ENCODE data around the gene CFAP46. TPM values are rescaled to one million over a fixed set of nuclear protein-coding genes. Genes with fewer than 3 reads are reported as not detected.

CFAP46 gene
- total RNA-seq, 2 experiments from 2014 or later: 0.34 TPM; not detected in 1

DNA sequence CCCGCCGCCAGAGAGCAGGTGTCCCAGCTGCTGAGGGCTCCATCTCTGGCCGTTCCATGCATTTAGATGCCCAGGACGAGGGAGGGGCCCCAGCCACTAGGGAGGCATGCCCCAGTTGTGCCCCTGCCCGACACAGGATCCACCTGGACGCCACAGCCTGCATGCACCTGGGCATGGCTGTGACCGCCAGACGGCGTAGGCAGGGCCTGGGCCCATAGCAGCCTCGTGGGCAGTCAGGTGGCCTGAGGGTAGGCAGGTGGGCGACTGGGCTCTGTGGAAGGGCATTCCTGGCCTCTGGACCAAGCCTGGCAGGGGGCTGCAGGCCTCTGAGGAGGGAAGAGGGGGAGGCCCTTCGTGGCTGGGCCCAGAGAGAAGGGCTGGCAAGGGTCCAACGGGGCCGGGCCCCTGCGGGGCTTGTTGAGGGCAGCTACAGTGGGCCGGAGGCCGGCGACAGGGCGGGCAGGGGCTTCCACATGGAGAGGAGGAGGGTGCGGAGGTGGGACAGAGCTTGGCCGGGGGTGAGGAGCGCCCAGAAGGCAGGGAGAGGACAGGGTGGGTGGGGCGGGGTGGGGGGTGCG, 80.4 kb downstream of the CFAP46 start:
- peaks cover 6% of the 10 kb centered on the region for H3K27me3 Mint-ChIP-seq
- peaks cover 3% of the 10 kb centered on the region for H3K4me1 Mint-ChIP-seq (ENCODE audit: low read depth)
- no peaks in the 10 kb centered on the region for H3K36me3 Mint-ChIP-seq (ENCODE audit: low read depth)
- no peak overlapping the region for H3K27ac Mint-ChIP-seq
- no peak for ATAC-seq
- DNase-seq: no peak
- intact Hi-C loops (cut with micrococcal nuclease): no loop called here
- H3K9me3 Mint-ChIP-seq: no peaks in the 10 kb centered on the region
- CTCF ChIA-PET: no interaction called here
- H3K4me3 Mint-ChIP-seq: no peak overlapping the region
- POLR2A ChIA-PET: no interaction called here
- no peak for TF ChIP-seq CTCF (IDR thresholded peaks at IDR 0.05)

- H3K27me3 Mint-ChIP-seq: peaks cover 6% of the 10 kb centered on the region
- CTCF ChIA-PET: no interaction called here
- ATAC-seq (no peak), DNase-seq (no peak)
- TF ChIP-seq CTCF (IDR thresholded peaks at IDR 0.05): no peak
- H3K36me3 Mint-ChIP-seq (ENCODE audit: low read depth): no peaks in the 10 kb centered on the region
- H3K27ac Mint-ChIP-seq: no peak overlapping the region
- intact Hi-C loops (cut with micrococcal nuclease): no loop called here
- POLR2A ChIA-PET: no interaction called here
- H3K4me3 Mint-ChIP-seq: no peak overlapping the region
- H3K9me3 Mint-ChIP-seq: no peaks in the 10 kb centered on the region
- peaks cover 3% of the 10 kb centered on the region for H3K4me1 Mint-ChIP-seq (ENCODE audit: low read depth)
Measured at GRCh38 chr10:132861116-132861691, 81.2 kb downstream of the CFAP46 start.

- no peak for ATAC-seq
- no peak overlapping the region for H3K27ac Mint-ChIP-seq
Measured at GRCh38 chr10:132860532-132860931, 81.8 kb downstream of the CFAP46 start.

DNA sequence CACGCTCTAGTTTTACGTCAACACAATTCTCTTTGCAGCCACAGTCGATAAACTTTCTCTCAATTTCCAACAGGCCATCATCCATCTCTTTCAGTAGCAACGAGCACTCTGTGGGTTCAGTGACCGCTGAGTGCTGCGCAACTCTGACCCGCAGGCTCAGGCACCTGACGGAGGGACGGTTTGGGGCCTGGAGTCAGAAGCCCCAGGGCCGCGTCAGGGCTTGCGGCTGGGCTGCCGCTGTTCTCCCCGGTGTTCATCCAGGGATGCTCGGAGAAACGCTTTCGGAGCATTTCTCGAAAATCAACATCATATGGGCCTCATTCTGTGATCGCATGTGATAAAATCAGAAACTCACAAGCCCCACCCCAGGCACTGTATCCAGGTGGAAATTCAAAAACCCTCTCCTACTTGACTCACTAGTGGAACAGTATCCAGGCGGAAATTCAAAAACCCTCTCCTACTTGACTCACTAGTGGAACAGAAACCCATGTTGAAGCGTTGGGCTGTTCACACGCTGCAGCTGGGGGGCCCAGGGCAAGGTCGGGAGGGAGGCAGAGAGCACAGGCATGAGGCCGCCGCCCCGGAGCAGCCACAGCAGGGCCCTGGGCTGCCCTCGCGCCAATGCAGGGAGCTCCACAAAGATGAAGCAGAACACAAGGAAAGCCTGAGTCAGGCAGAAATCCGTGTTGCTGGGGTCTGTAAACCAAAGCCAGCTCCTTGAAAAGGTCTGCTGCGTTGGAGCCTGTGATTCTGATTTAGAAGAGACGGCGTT, 83.1 kb downstream of the CFAP46 start:
- Mint-ChIP-seq H3K27me3 (peaks cover 2% of the 10 kb centered on the region), H3K36me3 (ENCODE audit: low read depth) (no peaks in the 10 kb centered on the region), H3K9me3 (no peaks in the 10 kb centered on the region), H3K27ac (no peak overlapping the region), H3K4me1 (ENCODE audit: low read depth) (peaks cover 3% of the 10 kb centered on the region), H3K4me3 (no peak overlapping the region)
- intact Hi-C loops (cut with micrococcal nuclease): no loop called here
- ChIA-PET POLR2A (no interaction called here), CTCF (interaction anchor here (0.8 kb wide), 1 partner anchor 241 kb away, joined by 3 read pairs; no protein-coding TSS in a partner anchor)
- ATAC-seq (no peak), DNase-seq (no peak)
- no peak for TF ChIP-seq CTCF (IDR thresholded peaks at IDR 0.05)

More at GRCh38 chr10:132860532-132860931, 81.8 kb downstream of the CFAP46 start:
- H3K36me3 Mint-ChIP-seq (ENCODE audit: low read depth): no peaks in the 10 kb centered on the region
- intact Hi-C loops (cut with micrococcal nuclease): no loop called here
- CTCF ChIA-PET: interaction anchor here (0.8 kb wide), 1 partner anchor 242 kb away, joined by 3 read pairs; no protein-coding TSS in a partner anchor
- H3K9me3 Mint-ChIP-seq: no peaks in the 10 kb centered on the region
- peaks cover 6% of the 10 kb centered on the region for H3K27me3 Mint-ChIP-seq
- peaks cover 3% of the 10 kb centered on the region for H3K4me1 Mint-ChIP-seq (ENCODE audit: low read depth)
- DNase-seq: no peak
- no peak for TF ChIP-seq CTCF (IDR thresholded peaks at IDR 0.05)
- POLR2A ChIA-PET: no interaction called here
- no peak overlapping the region for H3K4me3 Mint-ChIP-seq

Measured in activated CD8-positive, alpha-beta T cell treated with anti-CD3 and anti-CD28 coated beads for 36 hours (primary cell).